Progenitor cell of endocrine pancreas (in vitro differentiated cells): ENCODE results near the gene EEFSEC. TPM values are rescaled to one million over a fixed set of nuclear protein-coding genes. Genes with fewer than 3 reads are reported as not detected.

ENCODE experiments used
- DNase-seq: peaks from one replicate; pipeline ENCODE4 v3.0.0; 2021; ENCODE audit warnings: low spot score; ENCODE audit not compliant: unreplicated experiment
- H3K27ac Mint-ChIP-seq: 2 replicates; pipeline ENCODE4 v1.8.0; 2021; ENCODE audit warnings: mild to moderate bottlenecking, moderate library complexity, mixed read lengths
- H3K27me3 Mint-ChIP-seq: 2 replicates; pipeline ENCODE4 v1.8.0; 2021; ENCODE audit warnings: mixed read lengths
- H3K36me3 Mint-ChIP-seq: 2 replicates; pipeline ENCODE4 v1.8.0; 2022; ENCODE audit warnings: mixed read lengths; ENCODE audit not compliant: insufficient read depth
- H3K4me1 Mint-ChIP-seq: 2 replicates; pipeline ENCODE4 v1.8.0; 2021; ENCODE audit warnings: low read depth, mixed read lengths
- H3K4me3 Mint-ChIP-seq: 2 replicates; pipeline ENCODE4 v1.8.0; 2021; ENCODE audit warnings: low read depth, mild to moderate bottlenecking, moderate library complexity, mixed read lengths
- H3K9me3 Mint-ChIP-seq: 2 replicates; pipeline ENCODE4 v1.8.0; 2021; ENCODE audit warnings: low read depth, mixed read lengths
- CTCF ChIP-seq: fragments of 200-600 bp; sonication (generic); IDR thresholded peaks from one replicate; pipeline ENCODE4 v1.5.0; 2021; ENCODE audit warnings: antibody characterized with exemption, mild to moderate bottlenecking; ENCODE audit not compliant: unreplicated experiment
- total RNA-seq: library from RNA; stranded (reverse); gene quantifications from 2 replicates; pipeline ENCODE4 v1.2.1, GENCODE V29; 2021

Gene EEFSEC
- total RNA-seq, 1 donor from 2014 or later = 11.8 TPM

GRCh38 chr3:128257632-128258031, 104.4 kb downstream of the EEFSEC start:
- Mint-ChIP-seq H3K27ac (no peak overlapping the region), H3K4me3 (no peak overlapping the region)

GRCh38 chr3:128260275-128260674, 107.0 kb downstream of the EEFSEC start:
- H3K4me1 Mint-ChIP-seq = peaks cover 2% of the 10 kb centered on the region
- no peak overlapping the region for H3K27ac Mint-ChIP-seq
- peaks cover 4% of the 10 kb centered on the region for H3K36me3 Mint-ChIP-seq
- H3K27me3 Mint-ChIP-seq = peaks cover 3% of the 10 kb centered on the region
- no peak for TF ChIP-seq CTCF
- no peak for DNase-seq
- H3K9me3 Mint-ChIP-seq = peaks cover 9% of the 10 kb centered on the region
- no peak overlapping the region for H3K4me3 Mint-ChIP-seq

More at GRCh38 chr3:128257632-128258031, 104.4 kb downstream of the EEFSEC start:
- Mint-ChIP-seq H3K4me1 (peaks cover 2% of the 10 kb centered on the region), H3K9me3 (peaks cover 9% of the 10 kb centered on the region), H3K27me3 (peaks cover 3% of the 10 kb centered on the region), H3K36me3 (peaks cover 4% of the 10 kb centered on the region)
- no peak for TF ChIP-seq CTCF
- no peak for DNase-seq

GRCh38 chr3:128262457-128262856, 109.2 kb downstream of the EEFSEC start:
- Mint-ChIP-seq H3K27me3 (no peaks in the 10 kb centered on the region), H3K4me1 (no peaks in the 10 kb centered on the region), H3K9me3 (peaks cover 9% of the 10 kb centered on the region), H3K27ac (no peak overlapping the region), H3K4me3 (no peak overlapping the region), H3K36me3 (peaks cover 4% of the 10 kb centered on the region)
- no peak for TF ChIP-seq CTCF
- no peak for DNase-seq

GRCh38 chr3:128263118-128263517, 109.8 kb downstream of the EEFSEC start:
- H3K27ac Mint-ChIP-seq = no peak overlapping the region
- H3K4me1 Mint-ChIP-seq = no peaks in the 10 kb centered on the region
- peaks cover 4% of the 10 kb centered on the region for H3K36me3 Mint-ChIP-seq
- no peak for DNase-seq
- H3K27me3 Mint-ChIP-seq = peaks cover 1% of the 10 kb centered on the region
- H3K4me3 Mint-ChIP-seq = no peak overlapping the region
- peaks cover 9% of the 10 kb centered on the region for H3K9me3 Mint-ChIP-seq
- TF ChIP-seq CTCF = no peak

- peaks cover 4% of the 10 kb centered on the region for H3K36me3 Mint-ChIP-seq
- H3K27me3 Mint-ChIP-seq = peaks cover 3% of the 10 kb centered on the region
These were observed 110.7 kb downstream of the EEFSEC start for GRCh38 chr3:128263946-128264345.

More at GRCh38 chr3:128263946-128264345, 110.7 kb downstream of the EEFSEC start:
- H3K4me1 Mint-ChIP-seq = no peaks in the 10 kb centered on the region
- peaks cover 9% of the 10 kb centered on the region for H3K9me3 Mint-ChIP-seq
- TF ChIP-seq CTCF = no peak
- no peak for DNase-seq
- no peak overlapping the region for H3K4me3 Mint-ChIP-seq
- H3K27ac Mint-ChIP-seq = no peak overlapping the region
